Measurements from ENCODE around the gene KIF2A. TPM values are rescaled to one million over a fixed set of nuclear protein-coding genes. Genes with fewer than 3 reads are reported as not detected.

Gene KIF2A
- total and polyA plus RNA-seq, 2 of the 13 experiments (the other 11 are each of a cell fraction or from before 2014, with no cell fraction given): 8.5 to 19.2 TPM

DNA sequence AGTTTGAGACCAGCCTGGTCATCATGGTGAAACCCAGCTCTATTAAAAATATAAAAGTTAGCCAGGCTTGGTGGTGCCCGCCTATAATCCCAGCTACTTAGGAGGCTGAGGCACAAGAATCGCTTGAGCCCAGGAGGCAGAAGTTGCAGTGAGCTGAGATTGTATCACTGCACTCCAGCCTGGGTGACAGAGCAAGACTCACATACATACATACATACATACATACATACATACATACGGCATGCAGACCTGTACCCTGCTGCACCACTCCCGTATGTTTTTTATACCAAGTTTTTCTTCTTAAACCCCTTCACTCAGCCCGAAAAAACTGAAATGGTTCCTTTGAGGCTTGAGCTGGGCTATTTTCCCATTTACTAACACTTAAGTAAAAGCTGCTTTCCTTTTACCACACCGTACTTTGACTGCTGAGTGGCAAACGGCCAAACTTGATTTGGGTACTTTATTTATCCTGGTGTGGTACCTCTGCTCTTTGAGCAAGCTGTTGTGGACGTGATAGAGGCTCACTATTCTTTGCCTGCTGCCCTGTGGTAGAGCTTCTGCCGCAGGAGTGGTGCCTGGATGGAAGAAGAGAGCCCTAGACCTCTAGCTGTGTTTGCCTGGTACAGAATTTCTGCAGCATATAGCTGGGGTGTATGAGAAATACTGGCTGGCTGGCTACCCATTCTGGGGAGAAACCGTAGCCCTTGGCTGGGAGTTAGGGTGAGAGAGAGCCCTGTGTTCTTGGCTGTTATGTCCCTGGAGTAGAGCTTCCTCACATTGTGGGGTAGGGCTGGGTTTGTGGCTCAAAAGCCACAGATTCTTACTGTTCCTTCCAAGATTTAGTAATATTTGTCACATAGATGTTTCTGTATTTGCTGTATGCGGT, 126.0 kb downstream of the KIF2A start (continued):
- TF ChIP-seq ZNF570 (CRISPR knock-in tag; IDR thresholded peaks at IDR 0.05; ENCODE audit: borderline replicate concordance) (no peak), MXI1 (IDR thresholded peaks at IDR 0.05; ENCODE audit: borderline replicate concordance, low read depth, low read length) (no peak), SKIL (CRISPR knock-in tag; IDR thresholded peaks at IDR 0.05; ENCODE audit: borderline replicate concordance) (no peak), FOXA3 (CRISPR knock-in tag; IDR thresholded peaks at IDR 0.05) (no peak), JARID2 (CRISPR knock-in tag; IDR thresholded peaks at IDR 0.05; ENCODE audit: insufficient replicate concordance) (no peak), KLF6 (CRISPR knock-in tag; IDR thresholded peaks at IDR 0.05) (no peak), MIXL1 (CRISPR knock-in tag; IDR thresholded peaks at IDR 0.05) (no peak)

GRCh38 chr5:62432621-62433064, 126.6 kb downstream of the KIF2A start:
- peaks cover 50% of the 10 kb centered on the region for H3K79me2 ChIP-seq (ENCODE audit: insufficient read depth, low read length)
- H3K4me1 ChIP-seq (ENCODE audit: insufficient read depth, low read length): no peaks in the 10 kb centered on the region
- no peaks in the 10 kb centered on the region for H4K20me1 ChIP-seq (ENCODE audit: insufficient read depth, low read length)
- no peak for TF ChIP-seq ZNF567 (CRISPR knock-in tag; IDR thresholded peaks at IDR 0.05; ENCODE audit: borderline replicate concordance)
- no peak for TF ChIP-seq SOX6 (IDR thresholded peaks at IDR 0.05)
- no peak for TF ChIP-seq SOX6 (CRISPR knock-in tag; IDR thresholded peaks at IDR 0.05)
- TF ChIP-seq, protein P1, sequence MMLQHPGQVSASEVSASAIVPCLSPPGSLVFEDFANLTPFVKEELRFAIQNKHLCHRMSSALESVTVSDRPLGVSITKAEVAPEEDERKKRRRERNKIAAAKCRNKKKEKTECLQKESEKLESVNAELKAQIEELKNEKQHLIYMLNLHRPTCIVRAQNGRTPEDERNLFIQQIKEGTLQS (CRISPR knock-in tag; IDR thresholded peaks at IDR 0.05): no peak
- TF ChIP-seq CENPX (CRISPR knock-in tag; IDR thresholded peaks at IDR 0.05): no peak
- TF ChIP-seq ZNF792 (CRISPR knock-in tag; IDR thresholded peaks at IDR 0.05): no peak
- TF ChIP-seq, protein P2, sequence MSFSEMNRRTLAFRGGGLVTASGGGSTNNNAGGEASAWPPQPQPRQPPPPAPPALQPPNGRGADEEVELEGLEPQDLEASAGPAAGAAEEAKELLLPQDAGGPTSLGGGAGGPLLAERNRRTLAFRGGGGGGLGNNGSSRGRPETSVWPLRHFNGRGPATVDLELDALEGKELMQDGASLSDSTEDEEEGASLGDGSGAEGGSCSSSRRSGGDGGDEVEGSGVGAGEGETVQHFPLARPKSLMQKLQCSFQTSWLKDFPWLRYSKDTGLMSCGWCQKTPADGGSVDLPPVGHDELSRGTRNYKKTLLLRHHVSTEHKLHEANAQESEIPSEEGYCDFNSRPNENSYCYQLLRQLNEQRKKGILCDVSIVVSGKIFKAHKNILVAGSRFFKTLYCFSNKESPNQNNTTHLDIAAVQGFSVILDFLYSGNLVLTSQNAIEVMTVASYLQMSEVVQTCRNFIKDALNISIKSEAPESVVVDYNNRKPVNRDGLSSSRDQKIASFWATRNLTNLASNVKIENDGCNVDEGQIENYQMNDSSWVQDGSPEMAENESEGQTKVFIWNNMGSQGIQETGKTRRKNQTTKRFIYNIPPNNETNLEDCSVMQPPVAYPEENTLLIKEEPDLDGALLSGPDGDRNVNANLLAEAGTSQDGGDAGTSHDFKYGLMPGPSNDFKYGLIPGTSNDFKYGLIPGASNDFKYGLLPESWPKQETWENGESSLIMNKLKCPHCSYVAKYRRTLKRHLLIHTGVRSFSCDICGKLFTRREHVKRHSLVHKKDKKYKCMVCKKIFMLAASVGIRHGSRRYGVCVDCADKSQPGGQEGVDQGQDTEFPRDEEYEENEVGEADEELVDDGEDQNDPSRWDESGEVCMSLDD (CRISPR knock-in tag; IDR thresholded peaks at IDR 0.05; ENCODE audit: borderline replicate concordance): no peak
- TF ChIP-seq ZNF841 (CRISPR knock-in tag; IDR thresholded peaks at IDR 0.05; ENCODE audit: borderline replicate concordance): no peak
- no peak for FAIRE-seq
- WGBS (ENCODE audit: low lambda C conversion rate): 94% methylated on average over 5 of the region's 5 CpGs
- H3K27ac ChIP-seq (ENCODE audit: extremely low read length, insufficient read depth, low read length): no peak overlapping the region
- no peak for ATAC-seq
- CTCF ChIA-PET (ENCODE audit: low intra/inter-chr PET ratio, low total read pairs): no interaction called here
- intact Hi-C loops (cut with micrococcal nuclease; ENCODE audit: unreplicated experiment): no loop called here
- DNase-seq (ENCODE audit: low spot score): no peak
- H3K9me3 ChIP-seq (ENCODE audit: low read length): no peaks in the 10 kb centered on the region
- no TSS peak for BruUV-seq (replicated peaks)
- in situ Hi-C loops (cut with HindIII; ENCODE audit: extremely low pct_ligation_motif_present, low pct_unique_long_range_greater_than_20kb): no loop called here
- no peak overlapping the region for H2AFZ ChIP-seq (ENCODE audit: low read length)
- H3K27me3 ChIP-seq (ENCODE audit: control insufficient read depth in 1 of 2, insufficient read depth in 2 of 2, low read length in 2 of 2): no peaks in the 10 kb centered on the region
- H3K36me3 ChIP-seq (replicated peaks in 1 of 2; ENCODE audit: control insufficient read depth in 1 of 2, insufficient read depth in 2 of 2, low read length in 2 of 2): peaks cover 0 to 3% of the 10 kb centered on the region in 2 experiments; a peak in 1 of 5 replicates
- H3K4me3 ChIP-seq (replicated peaks in 1 of 3; ENCODE audit: insufficient read depth in 1 of 3, low read depth in 2 of 3, low read length in 3 of 3): no peak overlapping the region
- no peak overlapping the region for H3K4me2 ChIP-seq (ENCODE audit: low read depth, low read length)
- POLR2A ChIA-PET: interaction anchor here (1.6 to 1.7 kb wide), 2 partner anchors 29 kb away, joined by 4 to 9 read pairs; partner anchors contain the start of gene DIMT1
- no peak overlapping the region for H3K9ac ChIP-seq (ENCODE audit: insufficient read depth, low read depth, low read length)
